Ureter (tissue), 1 donor: ENCODE data around the gene MIX23. TPM values are rescaled to one million over a fixed set of nuclear protein-coding genes. Genes with fewer than 3 reads are reported as not detected.

ENCODE experiments used
- DNase-seq: peaks from one replicate; pipeline ENCODE4 v3.0.0-alpha.2; 2020; ENCODE audit warnings: low spot score
- total RNA-seq: library from RNA; stranded (reverse); gene quantifications from one replicate; pipeline ENCODE4 v1.2.4, GENCODE V29; 2023
- donor health status: DM: yes; HTN: yes; CAD: no.

MIX23 gene
- total RNA-seq, 1 donor from 2014 or later: 54.4 TPM

GRCh38 chr3:122351612-122352011 lies 31.4 kb downstream of the MIX23 start:
- no peak for DNase-seq

- DNase-seq: no peak
These were observed 32.1 kb downstream of the MIX23 start for GRCh38 chr3:122350814-122351418.

- DNase-seq: no peak
These were observed 33.9 kb downstream of the MIX23 start for GRCh38 chr3:122349171-122349570.

GRCh38 chr3:122343654-122344053 lies 39.4 kb downstream of the MIX23 start:
- no peak for DNase-seq

GRCh38 chr3:122342803-122343202 lies 40.2 kb downstream of the MIX23 start:
- no peak for DNase-seq

GRCh38 chr3:122332551-122332950 lies 50.5 kb downstream of the MIX23 start:
- DNase-seq: no peak

- DNase-seq: no peak
These were observed 51.1 kb downstream of the MIX23 start for GRCh38 chr3:122331886-122332285.

GRCh38 chr3:122325769-122326168 lies 57.3 kb downstream of the MIX23 start:
- DNase-seq: no peak

- DNase-seq: no peak
These were observed 58.1 kb downstream of the MIX23 start, which contains the start of gene CSTA for GRCh38 chr3:122324871-122325323. Gene CSTA, plus strand, starts transcription at chr3:122325248. Its CDS starts 45 bp downstream, at chr3:122325293.

GRCh38 chr3:122322095-122323075 lies 60.6 kb downstream of the MIX23 start:
- DNase-seq: no peak

- no peak for DNase-seq
These were observed 64.4 kb downstream of the MIX23 start for GRCh38 chr3:122318620-122319019.

- no peak for DNase-seq
These were observed 66.7 kb downstream of the MIX23 start for GRCh38 chr3:122316368-122316767.

GRCh38 chr3:122315619-122316018 lies 67.4 kb downstream of the MIX23 start:
- no peak for DNase-seq

- DNase-seq: no peak
These were observed 68.7 kb downstream of the MIX23 start for GRCh38 chr3:122314228-122314876.

GRCh38 chr3:122313281-122313680 lies 69.8 kb downstream of the MIX23 start:
- DNase-seq: no peak

- DNase-seq: no peak
These were observed 70.2 kb downstream of the MIX23 start for GRCh38 chr3:122312826-122313225.

- no peak for DNase-seq
These were observed 72.7 kb downstream of the MIX23 start for GRCh38 chr3:122310361-122310760.

Other genes with a start within 250 kb of the MIX23 start
- gene CASR, start 199.6 kb downstream of the MIX23 start, total RNA-seq: 0.08 TPM
- gene CSTA, start 58.0 kb downstream of the MIX23 start, total RNA-seq: 62.3 TPM
- gene FAM162A, start 951 bp upstream of the MIX23 start, total RNA-seq: 65.5 TPM
- gene WDR5B, start 32.8 kb upstream of the MIX23 start, total RNA-seq: 7.2 TPM
- gene KPNA1, start 131.7 kb upstream of the MIX23 start, total RNA-seq: 75.7 TPM
- 33.9 TPM for gene PARP9, start 181.1 kb upstream of the MIX23 start, total RNA-seq
- 42.1 TPM for gene DTX3L, start 181.1 kb upstream of the MIX23 start, total RNA-seq
- gene PARP15, start 194.4 kb upstream of the MIX23 start, total RNA-seq: 3.9 TPM